ENCODE data around the gene COL5A3.

Gene COL5A3

DNA sequence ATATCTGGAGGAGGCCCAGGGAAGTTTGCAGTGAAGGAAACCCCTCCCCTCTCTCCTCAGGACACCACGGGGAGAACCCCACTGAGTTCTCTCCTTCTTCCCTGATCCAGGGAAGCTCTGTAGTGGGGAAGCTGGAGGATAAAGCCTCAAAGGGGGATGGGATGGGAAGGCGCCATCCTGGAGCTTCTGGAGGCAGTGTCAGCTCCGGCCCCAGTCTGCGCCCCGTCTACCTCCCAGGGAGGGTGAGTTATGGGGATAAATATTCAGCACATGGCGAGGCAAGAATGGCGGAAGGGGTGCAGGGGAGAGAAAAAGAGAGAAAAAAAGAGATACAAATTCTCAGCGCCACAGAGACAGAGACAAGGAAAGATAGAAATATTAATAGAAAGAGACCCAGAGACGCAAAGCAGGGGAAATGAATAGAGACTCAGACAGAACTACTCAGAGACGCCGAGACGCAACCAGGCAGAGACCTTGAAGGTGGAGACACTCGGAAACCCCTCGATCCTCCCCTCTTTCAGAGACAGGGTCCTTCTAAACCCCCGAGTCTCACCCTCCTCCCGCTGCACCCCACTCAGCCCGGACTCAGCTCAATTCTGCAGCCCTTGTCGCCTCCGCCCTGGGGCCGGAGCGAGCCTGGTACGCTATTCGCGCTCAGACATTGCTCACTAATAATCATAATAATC, 97.6 kb downstream of the COL5A3 start:
- Histone ChIP-seq H3K27me3 (replicated peaks; ENCODE audit: control insufficient read depth, insufficient read depth, low read length) (no peaks in the 10 kb centered on the region), H3K4me1 (ENCODE audit: control insufficient read depth, insufficient read depth, low read length) (peaks cover 11% of the 10 kb centered on the region), H3K4me3 (ENCODE audit: low read length) (peak overlapping the region; percentile 61), H3K9me3 (ENCODE audit: control insufficient read depth, low read length) (no peaks in the 10 kb centered on the region), H3K9ac (ENCODE audit: low read length) (no peak overlapping the region), H3K36me3 (ENCODE audit: control insufficient read depth, insufficient read depth, low read length, severe bottlenecking) (no peaks in the 10 kb centered on the region)
- DNase-seq (ENCODE audit: low read depth), result no peak

DNA sequence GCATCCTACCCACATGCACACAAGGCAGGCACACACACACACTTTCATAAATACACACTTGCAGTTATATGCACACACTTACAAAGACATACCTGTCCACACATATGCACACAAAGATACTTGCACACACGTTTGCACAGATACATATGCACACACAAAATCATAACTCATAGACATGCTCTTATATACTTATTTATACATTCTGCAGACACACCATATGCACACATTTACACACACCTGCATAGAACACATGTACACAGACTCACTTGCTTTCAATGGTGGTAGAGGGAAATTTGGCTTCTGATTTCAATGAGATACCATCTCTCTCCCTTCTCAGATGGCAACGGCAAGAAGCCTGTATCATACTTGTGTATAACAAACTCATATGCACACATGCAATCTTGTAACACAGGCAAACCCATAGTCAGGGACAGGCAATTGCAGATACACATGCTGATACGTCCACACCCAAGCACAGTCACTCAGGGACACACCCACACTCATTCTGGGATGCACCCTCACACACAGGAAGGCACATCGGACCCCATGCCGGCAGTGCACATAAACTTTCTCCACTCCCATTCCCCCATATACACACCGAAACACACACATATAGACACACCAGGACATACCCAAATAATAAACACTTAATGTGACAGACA, 98.6 kb downstream of the COL5A3 start:
- no peak for DNase-seq (ENCODE audit: low read depth)
- Histone ChIP-seq H3K36me3 (ENCODE audit: control insufficient read depth, insufficient read depth, low read length, severe bottlenecking) (no peaks in the 10 kb centered on the region), H3K9ac (ENCODE audit: low read length) (no peak overlapping the region), H3K9me3 (ENCODE audit: control insufficient read depth, low read length) (no peaks in the 10 kb centered on the region), H3K4me3 (ENCODE audit: low read length) (no peak overlapping the region), H3K27me3 (replicated peaks; ENCODE audit: control insufficient read depth, insufficient read depth, low read length) (no peaks in the 10 kb centered on the region), H3K4me1 (ENCODE audit: control insufficient read depth, insufficient read depth, low read length) (peaks cover 3% of the 10 kb centered on the region)

DNA sequence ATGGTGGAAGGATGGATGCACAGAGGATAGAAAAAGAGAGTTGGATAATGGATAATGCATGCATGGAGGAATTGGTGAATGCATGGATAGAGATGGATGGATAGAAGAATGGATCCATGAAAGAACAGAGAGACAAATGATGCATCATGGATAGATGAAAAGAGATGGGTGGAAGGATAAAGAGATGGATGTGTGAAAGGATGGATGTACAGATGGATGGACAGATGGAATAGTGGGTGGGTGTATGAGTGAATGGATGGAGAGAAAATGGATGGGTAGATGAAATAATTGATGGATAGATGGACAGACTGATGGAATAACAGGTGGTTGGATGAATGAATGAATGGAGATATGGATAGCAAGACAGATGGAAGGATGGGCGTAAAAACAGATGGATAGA, 99.7 kb downstream of the COL5A3 start:
- no peak overlapping the region for H3K4me3 ChIP-seq (ENCODE audit: low read length)
- DNase-seq (ENCODE audit: low read depth), result no peak
- peaks cover 3% of the 10 kb centered on the region for H3K4me1 ChIP-seq (ENCODE audit: control insufficient read depth, insufficient read depth, low read length)

More for the DNA sequence above, 99.7 kb downstream of the COL5A3 start:
- H3K36me3 ChIP-seq (ENCODE audit: control insufficient read depth, insufficient read depth, low read length, severe bottlenecking), result no peaks in the 10 kb centered on the region
- no peaks in the 10 kb centered on the region for H3K27me3 ChIP-seq (replicated peaks; ENCODE audit: control insufficient read depth, insufficient read depth, low read length)
- H3K9me3 ChIP-seq (ENCODE audit: control insufficient read depth, low read length), result no peaks in the 10 kb centered on the region
- no peak overlapping the region for H3K9ac ChIP-seq (ENCODE audit: low read length)
